Spleen (tissue), 7 donors: ENCODE results near the gene TIE1.

ENCODE experiments used
- CTCF ChIP-seq, 11 experiments: fragments of 200-600 bp in 7 of 11; fragments of 450-650 bp in 4 of 11; sonication (generic) in 4 of 11; IDR thresholded peaks in 8 of 11; conservative IDR thresholded peaks in 3 of 11; 1 replicate in 7 of 11; 2 replicates in 4 of 11; pipeline versions ENCODE4 v1.4.0 to v1.8.0; 2016 to 2021; ENCODE audit warnings: antibody characterized with exemption in 11 of 11, inconsistent platforms in 4 of 11, mild to moderate bottlenecking in 1 of 11
- POLR2AphosphoS5 ChIP-seq, 3 donors: sonication (generic); formaldehyde crosslinking; IDR thresholded peaks; one replicate each; pipeline ENCODE4 v1.5.1; 2017; ENCODE audit warnings: antibody characterized with exemption in 3 of 3
- donor health status: DM: no; HTN: no; CAD: no; lungs with moderate emphysema.
- donor health status: DM: no; HTN: no; CAD: no.
- donor health status: DM: no; HTN: no; CAD: no.

GRCh38 chr1:43273708-43274107 lies 27.1 kb upstream of the TIE1 start:
- TF ChIP-seq CTCF (IDR thresholded peaks at IDR 0.05 in 8 of 11, conservative IDR thresholded peaks at IDR 0.05 in 3 of 11) (no peak), POLR2AphosphoS5 (IDR thresholded peaks at IDR 0.05) (no peak)
